IPS-20b (cell line): Measurements from ENCODE around the gene KISS1.

Experiments used
- H3K27ac ChIP-seq: one replicate; pipeline ENCODE4 v1.5.1; 2013; ENCODE audit warnings: low read length
- H3K27me3 ChIP-seq: 2 replicates; pipeline ENCODE4 v1.6.1; 2013; ENCODE audit warnings: mild to moderate bottlenecking, low read length, inconsistent platforms; ENCODE audit not compliant: insufficient read depth
- H3K36me3 ChIP-seq: 2 replicates; pipeline ENCODE4 v1.6.1; 2013; ENCODE audit warnings: low read depth, mild to moderate bottlenecking, inconsistent platforms, low read length, moderate library complexity; ENCODE audit not compliant: insufficient read depth
- H3K4me1 ChIP-seq: 2 replicates; pipeline ENCODE4 v1.6.1; 2013; ENCODE audit warnings: mild to moderate bottlenecking, control low read depth, inconsistent platforms, low read length, moderate library complexity; ENCODE audit not compliant: insufficient read depth
- H3K4me3 ChIP-seq: 2 replicates; pipeline ENCODE4 v1.5.1; 2013; ENCODE audit warnings: mild to moderate bottlenecking, low read length, inconsistent platforms
- H3K9ac ChIP-seq: 2 replicates; pipeline ENCODE4 v1.6.1; 2013; ENCODE audit warnings: low read depth, mild to moderate bottlenecking, inconsistent platforms, low read length, moderate library complexity
- H3K9me3 ChIP-seq: 2 replicates; pipeline ENCODE4 v1.6.1; 2013; ENCODE audit warnings: mild to moderate bottlenecking, low read depth, low read length, inconsistent platforms; ENCODE audit not compliant: insufficient read depth

The KISS1 gene

DNA sequence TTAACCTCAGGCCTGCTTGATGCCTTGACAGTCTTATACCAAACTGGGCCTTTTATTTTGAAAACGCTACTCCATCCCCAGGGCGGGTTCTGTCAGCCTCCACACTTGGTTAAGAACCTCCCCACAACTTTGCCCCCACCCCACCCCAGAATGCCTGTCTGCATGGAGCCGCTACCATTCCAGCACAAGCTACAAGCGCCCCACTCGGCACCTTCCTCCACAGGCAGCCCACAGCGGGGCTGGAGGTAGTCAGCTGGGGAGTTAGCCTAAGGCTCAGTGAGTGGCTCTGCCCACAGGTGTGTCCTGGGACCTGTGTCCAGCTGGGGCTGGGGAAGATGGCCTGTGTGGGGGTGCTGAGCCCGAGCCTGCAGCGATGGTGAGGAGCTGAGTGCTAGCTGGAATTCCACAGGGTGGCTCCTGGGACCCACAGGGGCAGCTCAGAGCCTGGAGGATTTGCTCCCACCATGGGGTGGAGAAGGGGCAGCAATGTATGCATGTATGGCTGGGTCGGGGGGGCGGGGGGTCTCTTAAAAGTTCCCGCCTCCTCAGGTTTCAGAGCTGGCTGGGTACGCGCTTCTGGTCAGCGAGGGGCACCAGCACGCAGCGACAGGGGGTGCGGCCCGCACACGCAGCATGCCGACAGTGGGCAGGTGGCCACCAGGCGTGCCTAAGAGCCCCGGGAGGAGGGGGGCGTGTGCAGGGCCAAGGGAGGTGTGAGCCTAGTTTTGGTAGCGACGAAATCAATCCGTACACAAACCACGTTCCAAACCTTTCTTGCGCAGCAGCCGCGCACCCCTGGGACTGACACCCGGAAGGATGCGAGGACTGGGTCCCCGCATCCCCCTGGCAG lies 45.4 kb downstream of the KISS1 start:
- Histone ChIP-seq H3K36me3 (no peaks in the 10 kb centered on the region), H3K4me1 (peaks cover 21% of the 10 kb centered on the region), H3K27me3 (peaks cover 39% of the 10 kb centered on the region), H3K9ac (peak overlapping the region; percentile 41; the same call in 1 of the 2 replicates), H3K27ac (no peak overlapping the region), H3K4me3 (peak overlapping the region; percentile 75), H3K9me3 (no peaks in the 10 kb centered on the region)

GRCh38 chr1:204149635-204150565 lies 46.4 kb downstream of the KISS1 start:
- H3K4me1 ChIP-seq: peaks cover 21% of the 10 kb centered on the region
- no peak overlapping the region for H3K9ac ChIP-seq
- H3K4me3 ChIP-seq: no peak overlapping the region; the same call in 1 of the 2 replicates
- no peaks in the 10 kb centered on the region for H3K36me3 ChIP-seq
- H3K9me3 ChIP-seq: no peaks in the 10 kb centered on the region
- H3K27ac ChIP-seq: no peak overlapping the region
- peaks cover 39% of the 10 kb centered on the region for H3K27me3 ChIP-seq

GRCh38 chr1:204149107-204149506 lies 47.2 kb downstream of the KISS1 start:
- no peaks in the 10 kb centered on the region for H3K36me3 ChIP-seq
- H3K4me3 ChIP-seq: no peak overlapping the region
- H3K27me3 ChIP-seq: peaks cover 38% of the 10 kb centered on the region
- no peak overlapping the region for H3K27ac ChIP-seq
- no peak overlapping the region for H3K9ac ChIP-seq
- peaks cover 21% of the 10 kb centered on the region for H3K4me1 ChIP-seq
- no peaks in the 10 kb centered on the region for H3K9me3 ChIP-seq

DNA sequence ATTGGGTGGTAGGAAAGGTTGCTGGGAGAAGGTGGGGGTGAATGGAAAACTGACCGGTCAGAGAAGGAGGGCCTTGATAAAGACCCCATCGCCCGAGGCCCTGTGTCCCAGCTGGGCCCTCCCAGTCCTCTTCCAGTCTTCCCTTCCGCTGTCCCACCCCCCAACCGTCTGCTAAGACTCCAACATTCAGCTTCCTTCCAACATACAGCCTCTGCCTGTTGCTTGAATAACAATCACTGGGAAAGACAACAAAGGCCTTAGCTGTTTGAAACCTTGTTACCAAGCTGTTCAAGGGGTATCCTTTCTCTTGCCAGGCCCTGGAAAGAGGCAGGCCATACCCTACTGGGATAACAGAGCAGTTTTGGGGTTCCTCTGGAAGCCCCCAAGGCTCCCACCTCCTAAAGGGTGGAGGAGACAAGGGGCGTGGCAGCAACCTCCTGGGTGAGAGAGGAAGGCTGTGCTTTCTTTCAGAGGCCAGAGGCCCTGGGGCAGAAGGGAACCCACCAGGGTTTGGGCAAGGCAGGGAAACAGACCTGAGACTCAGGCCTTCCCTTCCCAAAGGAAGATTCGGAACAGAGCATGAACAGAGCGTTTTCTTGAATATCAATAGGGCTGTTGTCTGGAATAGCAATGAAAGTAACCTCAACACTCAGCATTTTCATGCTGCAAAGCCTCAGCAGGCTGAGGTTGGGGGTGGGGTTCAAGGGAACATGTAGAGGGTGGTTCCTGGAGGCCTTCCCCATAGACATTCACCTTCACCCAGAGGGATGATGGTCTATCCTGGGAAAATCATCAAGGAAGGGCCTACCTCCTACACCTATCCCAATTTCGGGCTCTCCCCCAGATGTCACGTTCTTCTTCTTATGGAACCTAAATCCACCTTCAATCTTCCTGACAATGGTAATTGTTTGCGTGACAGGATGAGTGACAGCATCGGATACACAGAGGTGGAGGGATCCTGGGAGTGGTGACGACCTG lies 48.6 kb downstream of the KISS1 start:
- Histone ChIP-seq H3K36me3 (no peaks in the 10 kb centered on the region), H3K27ac (peak overlapping the region; percentile 1), H3K27me3 (peaks cover 28% of the 10 kb centered on the region), H3K4me3 (peak overlapping the region; percentile 13; the same call in 1 of the 2 replicates), H3K4me1 (peaks cover 21% of the 10 kb centered on the region), H3K9ac (peak overlapping the region; percentile 24; the same call in 1 of the 2 replicates), H3K9me3 (no peaks in the 10 kb centered on the region)

DNA sequence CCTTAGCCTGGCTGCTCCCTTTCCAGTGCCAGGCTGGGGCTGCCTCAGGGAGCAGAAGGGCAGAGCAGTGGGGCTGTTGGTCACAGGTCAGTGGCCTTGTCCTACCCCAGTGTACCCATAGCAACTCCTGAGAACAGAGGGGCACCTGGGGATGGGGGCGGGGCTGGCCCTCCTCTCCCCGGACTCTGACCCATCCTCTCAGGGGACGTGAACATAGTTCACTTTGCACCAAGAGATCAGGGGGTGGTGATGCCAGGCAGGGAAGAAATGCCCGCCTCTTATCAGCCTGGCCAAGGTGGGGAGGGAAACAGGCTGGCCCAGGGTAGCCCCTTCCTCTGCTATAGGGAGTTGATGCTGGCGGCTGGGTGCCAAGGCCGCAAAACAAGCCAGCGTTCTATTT lies 49.3 kb downstream of the KISS1 start:
- Histone ChIP-seq H3K36me3 (no peaks in the 10 kb centered on the region), H3K27me3 (peaks cover 23% of the 10 kb centered on the region), H3K27ac (no peak overlapping the region), H3K4me3 (peak overlapping the region; percentile 13; the same call in 1 of the 2 replicates), H3K4me1 (peaks cover 21% of the 10 kb centered on the region), H3K9ac (peak overlapping the region; percentile 24; the same call in 1 of the 2 replicates), H3K9me3 (no peaks in the 10 kb centered on the region)

DNA sequence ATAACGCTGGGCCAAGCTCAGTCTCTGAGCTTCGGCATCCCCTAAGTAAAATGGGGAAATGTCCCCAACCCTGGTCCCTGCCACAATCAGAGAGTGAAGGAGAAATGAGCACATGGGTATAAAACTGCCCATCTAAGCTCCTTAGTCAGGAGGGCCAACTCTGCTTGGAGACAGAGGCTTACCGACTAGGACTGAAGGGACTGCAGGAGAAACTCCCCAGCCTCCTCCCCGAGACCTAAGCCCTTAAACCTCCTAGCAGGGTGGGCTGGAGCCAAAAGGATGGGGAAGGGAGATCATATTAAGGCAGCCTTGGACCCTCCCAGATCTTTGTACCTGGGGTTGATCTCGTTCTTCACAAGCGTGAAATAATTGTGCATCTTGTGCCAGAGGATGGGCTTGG lies 50.0 kb downstream of the KISS1 start:
- Histone ChIP-seq H3K9me3 (no peaks in the 10 kb centered on the region), H3K4me1 (peaks cover 21% of the 10 kb centered on the region), H3K9ac (no peak overlapping the region), H3K36me3 (no peaks in the 10 kb centered on the region), H3K4me3 (no peak overlapping the region), H3K27ac (no peak overlapping the region), H3K27me3 (peaks cover 19% of the 10 kb centered on the region)

DNA sequence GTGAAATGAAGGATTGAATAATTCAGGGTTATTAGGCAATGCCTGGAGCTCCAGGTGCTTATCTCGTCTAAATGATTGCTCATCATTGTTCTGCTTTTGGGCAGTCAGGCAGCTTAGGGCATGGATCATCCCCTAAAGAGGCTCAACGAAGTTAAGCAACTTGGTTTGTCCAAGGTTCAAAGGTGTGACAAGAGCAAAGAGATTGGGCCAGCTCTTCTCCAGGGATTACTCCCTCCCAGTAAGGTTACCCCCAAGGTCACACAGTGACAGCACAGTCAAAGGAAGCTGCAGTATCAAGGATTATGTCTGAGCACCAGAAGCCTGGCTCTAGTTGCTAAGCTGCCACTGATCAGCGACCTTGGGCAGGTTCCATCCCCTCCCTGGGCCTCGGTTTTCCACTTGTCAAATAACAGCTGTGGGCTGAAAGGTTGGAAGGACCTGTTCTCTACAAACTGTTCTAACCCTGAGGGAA lies 51.2 kb downstream of the KISS1 start:
- no peak overlapping the region for H3K9ac ChIP-seq
- no peak overlapping the region for H3K4me3 ChIP-seq
- H3K9me3 ChIP-seq: no peaks in the 10 kb centered on the region
- H3K4me1 ChIP-seq: peaks cover 21% of the 10 kb centered on the region
- no peak overlapping the region for H3K27ac ChIP-seq
- H3K27me3 ChIP-seq: peaks cover 6% of the 10 kb centered on the region
- H3K36me3 ChIP-seq: no peaks in the 10 kb centered on the region

- no peaks in the 10 kb centered on the region for H3K27me3 ChIP-seq
- peaks cover 16% of the 10 kb centered on the region for H3K4me1 ChIP-seq
Measured at GRCh38 chr1:204143276-204144041, 52.8 kb downstream of the KISS1 start.

GRCh38 chr1:204142032-204142974 lies 54.0 kb downstream of the KISS1 start:
- no peaks in the 10 kb centered on the region for H3K9me3 ChIP-seq
- peaks cover 6% of the 10 kb centered on the region; the same call in 1 of the 2 replicates for H3K4me1 ChIP-seq

More at GRCh38 chr1:204143276-204144041, 52.8 kb downstream of the KISS1 start:
- Histone ChIP-seq H3K9me3 (no peaks in the 10 kb centered on the region), H3K36me3 (no peaks in the 10 kb centered on the region; the same call in 1 of the 2 replicates), H3K9ac (no peak overlapping the region), H3K4me3 (no peak overlapping the region), H3K27ac (no peak overlapping the region)

More at GRCh38 chr1:204142032-204142974, 54.0 kb downstream of the KISS1 start:
- Histone ChIP-seq H3K27me3 (no peaks in the 10 kb centered on the region), H3K36me3 (no peaks in the 10 kb centered on the region; the same call in 1 of the 2 replicates), H3K4me3 (no peak overlapping the region), H3K9ac (no peak overlapping the region), H3K27ac (no peak overlapping the region)
